Retinal pigment epithelial cell (primary cell): ENCODE results near the gene RNF223.

Experiments
- DNase-seq: peaks from one replicate; pipeline ENCODE4 v3.0.0-alpha.2; 2010; ENCODE audit warnings: low read depth
- H3K4me3 ChIP-seq: 2 replicates; pipeline ENCODE4 v1.5.1; 2011; ENCODE audit warnings: mild to moderate bottlenecking, low read length, control low read depth, moderate library complexity
- CTCF ChIP-seq: conservative IDR thresholded peaks from 2 replicates; pipeline ENCODE4 v1.5.1; 2011; ENCODE audit warnings: low read depth, low read length, control low read depth, inconsistent platforms

The RNF223 gene

GRCh38 chr1:1088801-1089680 lies 14.9 kb upstream of the RNF223 start:
- TF ChIP-seq CTCF = no peak
- DNase-seq = no peak
- H3K4me3 ChIP-seq = no peak overlapping the region

- no peak overlapping the region for H3K4me3 ChIP-seq
- DNase-seq = no peak
- no peak for TF ChIP-seq CTCF
Measured at GRCh38 chr1:1088029-1088800, 14.1 kb upstream of the RNF223 start.

GRCh38 chr1:1087351-1088028 lies 13.4 kb upstream of the RNF223 start:
- H3K4me3 ChIP-seq = no peak overlapping the region
- no peak for TF ChIP-seq CTCF
- DNase-seq = no peak

GRCh38 chr1:1086911-1087341 lies 12.8 kb upstream of the RNF223 start:
- no peak for DNase-seq
- H3K4me3 ChIP-seq = no peak overlapping the region
- no peak for TF ChIP-seq CTCF

GRCh38 chr1:1085911-1086841 lies 12.1 kb upstream of the RNF223 start:
- no peak for DNase-seq
- no peak overlapping the region for H3K4me3 ChIP-seq
- TF ChIP-seq CTCF = no peak

GRCh38 chr1:1085171-1085841 lies 11.2 kb upstream of the RNF223 start:
- no peak for TF ChIP-seq CTCF
- DNase-seq = no peak
- H3K4me3 ChIP-seq = no peak overlapping the region
